GM19372 (cell line): Measurements from ENCODE around the gene SNAPC3.
A peak's percentile ranks its signal among the peaks of the same experiment; 100 is the strongest.
"Not testable (repeated sequence)": the region's sequence is repeated elsewhere in the genome, so short reads cannot be mapped to it uniquely, and the experiment has no call there.

ENCODE experiments used
- ATAC-seq: cut with Tn5 transposase; IDR thresholded peaks from one replicate; pipeline ENCODE4 v1.9.1; 2021; ENCODE audit warnings: mild to moderate bottlenecking, low read depth, moderate library complexity; ENCODE audit not compliant: unreplicated experiment

Gene SNAPC3

GRCh38 chr9:15422372-15423230 is at the start of gene SNAPC3:
SNAPC3 (plus strand) TSS chr9:15422876; CDS start chr9:15422880, 4 bp downstream.
- peak; percentile 94 for ATAC-seq

GRCh38 chr9:15373881-15374280 is 48.8 kb upstream of the SNAPC3 start:
- no peak for ATAC-seq

- ATAC-seq, result no peak
Measured at GRCh38 chr9:15374310-15374709, 48.4 kb upstream of the SNAPC3 start.

- no peak for ATAC-seq
Measured at GRCh38 chr9:15374825-15375224, 47.9 kb upstream of the SNAPC3 start.

GRCh38 chr9:15377625-15378540 is 44.8 kb upstream of the SNAPC3 start:
- ATAC-seq, result no peak

GRCh38 chr9:15379317-15379716 is 43.4 kb upstream of the SNAPC3 start:
- not testable (repeated sequence) for ATAC-seq

- ATAC-seq, result not testable (repeated sequence)
Measured at GRCh38 chr9:15379888-15380287, 42.8 kb upstream of the SNAPC3 start.

- no peak for ATAC-seq
Measured at GRCh38 chr9:15381491-15381890, 41.2 kb upstream of the SNAPC3 start.

GRCh38 chr9:15386465-15386864 is 36.2 kb upstream of the SNAPC3 start:
- no peak for ATAC-seq

GRCh38 chr9:15389173-15389572 is 33.5 kb upstream of the SNAPC3 start:
- no peak for ATAC-seq

GRCh38 chr9:15389631-15390030 is 33.0 kb upstream of the SNAPC3 start:
- ATAC-seq, result no peak

GRCh38 chr9:15390201-15390600 is 32.5 kb upstream of the SNAPC3 start:
- no peak for ATAC-seq

GRCh38 chr9:15392363-15392762 is 30.3 kb upstream of the SNAPC3 start:
- ATAC-seq, result no peak

GRCh38 chr9:15400281-15400941 is 22.3 kb upstream of the SNAPC3 start:
- ATAC-seq, result no peak

- ATAC-seq, result no peak
Measured at GRCh38 chr9:15401266-15401665, 21.4 kb upstream of the SNAPC3 start.

GRCh38 chr9:15403155-15403554 is 19.5 kb upstream of the SNAPC3 start:
- ATAC-seq, result no peak

- ATAC-seq, result no peak
Measured at GRCh38 chr9:15404171-15404570, 18.5 kb upstream of the SNAPC3 start.

- ATAC-seq, result peak; percentile 79
Measured at GRCh38 chr9:15416880-15417279, 5.8 kb upstream of the SNAPC3 start.

- ATAC-seq, result no peak
Measured at GRCh38 chr9:15417626-15418025, 5.0 kb upstream of the SNAPC3 start.

- no peak for ATAC-seq
Measured at GRCh38 chr9:15420796-15421195, 1.9 kb upstream of the SNAPC3 start.

GRCh38 chr9:15421532-15421931 is 1.1 kb upstream of the SNAPC3 start:
- ATAC-seq, result no peak
